Limb (tissue), 2 donors: ENCODE results near the gene BMP8A.
"Not testable (repeated sequence)": the region's sequence is repeated elsewhere in the genome, so short reads cannot be mapped to it uniquely, and the experiment has no call there.

Experiments
- DNase-seq, 2 donors: peaks; one replicate each; pipeline ENCODE4 v3.0.0-alpha.2; 2016; ENCODE audit errors: extremely low spot score in 2 of 2

BMP8A gene

DNA sequence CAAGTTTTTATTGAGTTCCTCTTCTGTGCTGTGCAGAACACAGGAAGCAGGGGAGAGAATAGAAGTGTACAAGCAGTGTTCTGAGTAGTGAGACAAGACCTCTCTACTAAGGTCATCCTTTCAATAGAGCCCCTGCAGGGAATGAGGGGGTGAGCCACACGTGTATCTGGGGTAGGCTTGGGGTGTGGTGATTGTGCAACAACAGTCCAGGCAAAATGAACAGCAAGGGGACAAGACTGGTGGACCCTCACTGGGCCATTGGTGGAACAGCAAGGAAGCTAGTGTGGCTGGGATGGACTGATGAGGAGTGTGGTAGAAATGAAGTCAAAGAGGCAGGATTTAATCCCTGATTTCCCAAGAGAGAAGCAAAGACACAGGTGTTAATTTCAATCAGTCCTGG, 8.2 kb upstream of the BMP8A start:
- DNase-seq = no peak

DNA sequence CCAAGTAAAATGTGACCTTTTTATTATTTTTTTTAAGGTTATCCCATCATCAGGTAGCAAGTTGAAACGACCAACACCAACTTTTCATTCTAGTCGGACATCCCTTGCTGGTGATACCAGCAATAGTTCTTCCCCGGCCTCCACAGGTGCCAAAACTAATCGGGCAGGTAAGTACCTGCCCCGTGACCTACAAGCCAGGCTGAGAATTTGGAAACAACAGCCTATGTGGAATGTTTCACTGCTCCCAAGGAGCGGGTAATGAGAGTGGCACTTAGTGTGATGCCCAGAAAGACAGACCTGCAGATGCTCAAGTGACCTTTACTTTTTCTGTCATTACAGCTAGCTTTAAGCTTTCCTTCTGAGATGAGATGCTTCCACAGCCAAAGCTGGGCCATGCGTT, 6.9 kb upstream of the BMP8A start:
- no peak for DNase-seq

DNA sequence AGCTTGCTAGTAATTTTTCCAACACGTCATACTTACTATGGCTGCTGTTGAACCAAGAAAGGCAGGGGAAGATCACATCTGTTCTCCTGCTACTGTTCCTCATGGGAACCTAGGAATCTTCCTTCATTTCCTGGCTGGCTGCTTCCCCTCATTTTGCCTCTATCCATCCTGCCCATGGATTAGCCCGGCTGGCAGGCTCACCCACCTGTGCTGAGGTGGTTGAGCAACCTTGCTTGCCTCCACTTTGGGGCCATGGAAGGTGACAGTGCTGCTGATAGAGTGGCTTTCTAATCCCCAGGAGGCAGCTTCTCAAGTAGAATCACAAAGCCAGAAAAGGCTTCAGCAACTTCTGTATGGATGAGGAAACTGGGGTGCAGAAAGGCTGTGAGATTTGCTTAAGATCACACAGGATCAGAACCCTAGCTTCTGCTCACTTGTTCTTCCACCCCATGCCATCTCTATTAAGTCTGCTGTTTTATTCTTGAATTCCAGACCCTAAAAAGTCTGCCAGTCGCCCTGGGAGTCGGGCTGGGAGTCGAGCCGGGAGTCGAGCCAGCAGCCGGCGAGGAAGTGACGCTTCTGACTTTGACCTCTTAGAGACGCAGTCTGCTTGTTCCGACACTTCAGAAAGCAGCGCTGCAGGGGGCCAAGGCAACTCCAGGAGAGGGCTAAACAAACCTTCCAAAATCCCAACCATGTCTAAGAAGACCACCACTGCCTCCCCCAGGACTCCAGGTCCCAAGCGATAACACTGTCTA, 6.2 kb upstream of the BMP8A start:
- DNase-seq = no peak

DNA sequence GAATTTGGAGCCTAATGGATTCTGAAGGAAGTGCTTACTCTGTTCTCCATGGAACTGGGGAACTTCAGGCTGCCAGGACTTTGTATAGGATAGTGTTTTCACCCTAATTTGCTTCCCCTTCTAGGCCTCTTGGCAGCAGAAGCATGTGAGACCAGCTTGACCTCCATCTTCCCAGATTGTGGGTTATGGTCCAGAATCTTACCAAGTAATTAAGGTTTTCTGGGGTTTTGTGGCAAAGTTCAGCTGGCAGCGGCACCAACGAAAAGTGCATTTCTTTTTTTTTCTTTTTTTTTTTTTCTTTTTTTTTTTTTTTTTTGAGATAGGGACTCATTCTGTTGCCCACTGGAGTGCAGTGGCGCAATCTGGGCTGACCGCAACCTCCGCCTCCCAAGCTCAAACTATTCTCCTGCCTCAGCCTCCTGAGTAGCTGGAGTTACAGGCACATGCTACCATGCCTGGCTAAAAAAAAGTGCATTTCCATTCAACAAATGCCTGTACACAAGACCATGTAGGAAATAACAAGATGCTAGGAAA, 3.4 kb upstream of the BMP8A start:
- DNase-seq = no peak

DNA sequence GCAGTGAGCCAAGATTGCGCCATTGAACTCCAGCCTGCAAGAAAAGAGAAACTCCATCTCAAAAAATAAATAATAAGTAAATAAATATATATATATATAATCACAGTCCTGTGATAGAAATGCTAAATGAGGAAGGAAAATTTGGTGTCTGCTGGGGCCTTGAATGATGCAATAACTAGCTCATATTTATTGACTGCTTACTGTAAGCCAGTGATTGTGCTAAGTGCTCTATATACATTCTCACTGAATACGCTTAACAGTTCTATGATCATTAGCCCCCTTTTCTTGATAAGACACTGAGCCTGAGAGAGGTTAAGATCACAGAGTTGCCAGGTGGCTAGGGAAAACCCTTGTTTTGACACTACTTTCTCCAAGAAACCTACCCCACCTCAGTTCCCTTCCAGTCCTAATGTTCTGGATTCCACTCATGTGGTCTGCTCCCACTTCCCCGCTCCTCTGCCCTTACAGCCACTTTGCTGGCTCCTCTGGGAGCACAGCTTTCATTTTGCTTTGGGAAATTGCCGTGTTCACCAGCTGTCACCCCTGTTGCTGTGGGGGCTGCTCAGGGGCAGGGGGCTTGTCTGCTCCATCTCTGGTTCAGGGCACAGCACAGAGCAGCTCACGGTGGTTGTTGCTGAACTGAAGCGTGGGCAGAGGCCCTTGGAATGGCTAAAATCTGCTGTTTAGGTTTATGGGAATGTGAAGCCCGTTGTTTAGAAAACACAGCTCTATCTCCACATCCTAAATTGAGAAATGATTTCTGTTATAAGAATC, 2.5 kb upstream of the BMP8A start:
- DNase-seq = no peak

DNA sequence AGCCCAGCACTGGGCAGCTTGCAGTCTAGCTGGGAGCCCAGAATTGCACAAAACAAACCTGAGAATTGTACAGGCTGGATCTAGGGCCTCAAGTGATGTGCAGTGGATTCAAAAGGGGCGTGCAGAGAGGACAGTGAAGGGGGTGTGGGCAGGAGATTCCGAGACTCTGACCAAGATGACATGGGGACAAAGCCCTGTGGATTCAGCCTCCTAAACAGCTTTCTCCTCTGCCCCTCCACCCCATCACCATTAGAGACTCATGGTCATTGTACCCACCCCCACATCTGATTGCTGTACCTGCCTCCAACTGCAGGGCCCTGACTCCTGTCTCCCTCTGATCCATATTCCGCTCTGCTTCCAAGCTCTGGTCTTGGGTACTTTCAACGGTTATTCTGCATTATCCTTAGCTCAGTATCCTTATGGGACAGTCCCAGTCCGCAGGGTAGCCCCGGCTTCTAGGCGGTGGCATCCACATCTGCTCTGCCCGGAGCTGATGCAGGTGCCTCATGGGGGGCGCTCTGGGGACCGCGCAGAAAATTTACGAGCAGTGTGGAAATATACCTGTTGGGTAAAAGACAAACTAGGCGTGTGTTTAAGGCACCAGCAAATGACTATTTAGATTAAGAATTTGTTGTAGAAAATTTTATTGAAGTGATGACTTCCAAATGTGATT, 1.7 kb upstream of the BMP8A start:
- no peak for DNase-seq

DNA sequence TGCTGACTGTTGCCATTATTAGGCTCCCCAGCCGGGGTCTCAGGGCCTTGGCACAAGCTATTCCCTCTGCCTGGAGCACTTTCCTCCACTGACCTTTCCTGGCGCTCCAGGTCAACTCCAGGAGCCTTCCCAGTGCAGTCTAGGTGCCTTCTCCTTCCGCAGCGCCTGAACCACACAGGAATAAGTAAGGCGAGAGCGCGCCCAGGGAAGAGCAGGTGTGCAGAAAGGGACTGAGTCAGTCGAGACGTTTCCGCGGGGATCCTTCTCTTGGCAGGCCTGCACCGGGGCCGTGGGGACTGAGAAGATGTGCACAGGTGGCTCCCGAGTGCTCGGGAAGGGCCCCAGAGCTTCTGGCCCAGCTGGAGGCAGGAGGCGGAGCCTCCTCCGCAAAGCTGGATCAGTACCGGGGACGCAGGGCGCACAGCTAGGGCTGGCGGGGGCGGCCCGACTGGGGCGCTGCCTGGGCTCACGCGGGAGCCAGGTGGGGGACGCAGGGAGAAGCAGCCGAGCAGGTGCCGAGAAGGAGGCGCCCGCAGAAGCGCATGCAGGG, 765 bp upstream of the BMP8A start:
- no peak for DNase-seq

DNA sequence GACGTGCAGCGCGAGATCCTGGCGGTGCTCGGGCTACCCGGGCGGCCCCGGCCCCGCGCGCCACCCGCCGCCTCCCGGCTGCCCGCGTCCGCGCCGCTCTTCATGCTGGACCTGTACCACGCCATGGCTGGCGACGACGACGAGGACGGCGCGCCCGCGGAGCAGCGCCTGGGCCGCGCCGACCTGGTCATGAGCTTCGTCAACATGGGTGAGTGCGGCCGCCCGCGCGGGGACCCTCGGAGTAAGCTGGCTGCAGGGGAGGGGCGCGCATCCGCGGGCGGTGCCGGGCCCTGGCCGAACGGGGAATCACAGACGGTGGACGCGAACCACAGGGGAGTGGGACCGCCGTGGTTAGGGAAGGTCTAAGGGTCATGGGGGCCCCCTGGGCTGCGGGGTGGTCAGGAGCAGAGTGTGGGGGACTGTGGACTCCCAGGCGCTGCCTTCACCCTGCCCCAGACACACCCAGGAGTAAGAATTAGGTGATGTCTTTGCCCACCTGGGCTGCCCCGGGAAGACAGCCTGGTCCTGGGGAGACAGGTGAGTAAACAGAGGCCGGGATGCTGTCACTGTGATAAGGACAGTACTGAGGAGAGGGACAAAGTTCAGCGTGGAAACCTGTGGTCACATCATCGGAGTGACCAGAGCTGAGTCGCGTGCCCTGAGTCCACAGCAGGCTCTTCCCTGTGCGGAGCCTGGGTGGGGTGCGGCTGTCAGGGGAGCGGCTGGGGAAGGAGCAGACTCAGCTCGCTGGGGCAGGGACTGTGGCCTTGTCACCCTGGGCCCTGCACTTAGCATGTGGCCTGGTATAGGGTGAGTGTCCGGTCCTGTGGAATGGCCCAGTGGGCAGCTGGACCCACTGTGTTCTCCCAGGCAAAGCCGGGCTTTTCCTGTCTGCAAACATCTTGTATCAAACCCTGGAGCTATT, 944 bp downstream of the BMP8A start:
- not testable (repeated sequence) for DNase-seq

DNA sequence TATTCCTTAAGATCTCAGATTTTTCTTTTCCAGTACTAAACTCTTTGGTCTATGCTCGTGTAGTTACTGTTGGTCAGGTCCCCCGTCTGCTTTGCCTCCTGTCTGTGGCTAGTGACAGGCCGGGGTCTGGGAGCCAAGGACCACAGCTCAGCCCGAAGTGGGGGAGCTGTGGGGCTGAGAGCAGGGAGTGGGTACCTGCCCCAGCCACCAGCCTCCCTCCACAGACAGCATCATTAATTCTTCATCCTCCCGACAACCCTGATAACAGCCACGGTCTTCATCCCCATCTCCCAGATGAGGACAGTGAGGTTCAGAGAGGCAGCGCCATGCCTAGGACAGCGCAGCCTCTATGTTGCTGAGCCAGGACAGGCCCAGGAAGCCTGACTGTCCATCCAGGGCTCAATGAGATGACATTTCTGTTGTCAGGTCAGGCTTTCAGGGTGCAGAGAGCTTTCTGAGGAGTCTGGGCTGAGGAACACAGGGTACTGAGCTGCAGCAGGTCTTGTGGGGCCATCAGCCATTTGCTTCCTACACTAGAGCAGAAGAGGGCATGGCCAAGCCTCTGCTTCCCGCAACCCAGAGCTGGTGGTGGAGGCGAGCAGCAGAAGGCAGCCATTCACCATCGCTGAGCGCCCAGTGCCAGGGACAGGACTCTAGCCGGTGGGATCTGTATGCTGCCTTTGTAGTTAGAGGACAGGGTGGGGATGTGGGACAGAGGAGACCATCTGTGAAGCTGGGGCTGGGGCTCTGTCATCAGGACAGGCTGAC, 1.8 kb downstream of the BMP8A start:
- not testable (repeated sequence) for DNase-seq

DNA sequence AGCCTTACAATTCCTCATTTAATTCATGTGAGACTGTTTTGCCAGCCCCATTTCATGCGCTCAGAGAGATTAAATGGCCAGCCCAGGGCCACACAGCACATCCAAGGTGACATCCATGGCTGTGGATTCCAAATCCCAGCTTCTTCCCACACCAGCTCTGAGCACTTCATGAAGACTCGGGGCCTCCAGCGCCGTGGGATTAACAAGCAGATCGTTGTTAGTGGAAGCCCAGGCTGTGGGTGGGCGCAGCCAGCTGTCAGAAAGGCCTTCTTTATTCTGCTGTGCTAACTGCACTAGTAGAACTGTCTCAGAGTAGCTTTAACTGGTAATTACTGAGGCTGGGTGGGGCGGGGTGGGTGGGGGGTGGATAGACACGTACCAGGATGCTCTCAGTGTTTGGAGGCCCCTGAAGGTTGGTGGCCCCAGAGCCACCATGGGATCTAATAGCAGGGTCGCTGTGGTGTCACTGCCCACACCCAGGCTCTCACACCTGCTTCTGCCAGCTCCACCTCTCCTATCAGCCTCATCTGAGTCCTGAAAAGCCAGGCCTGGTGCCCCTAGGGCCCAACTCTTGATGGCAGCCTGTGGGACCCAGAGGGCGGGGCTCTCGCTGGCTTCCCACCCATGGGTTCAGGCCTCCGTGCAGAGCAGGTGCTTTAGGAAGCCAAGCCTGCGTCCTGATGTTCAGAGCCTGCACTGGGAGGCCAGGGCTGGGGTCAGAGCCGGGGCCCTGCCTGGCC, 3.4 kb downstream of the BMP8A start:
- DNase-seq = no peak

DNA sequence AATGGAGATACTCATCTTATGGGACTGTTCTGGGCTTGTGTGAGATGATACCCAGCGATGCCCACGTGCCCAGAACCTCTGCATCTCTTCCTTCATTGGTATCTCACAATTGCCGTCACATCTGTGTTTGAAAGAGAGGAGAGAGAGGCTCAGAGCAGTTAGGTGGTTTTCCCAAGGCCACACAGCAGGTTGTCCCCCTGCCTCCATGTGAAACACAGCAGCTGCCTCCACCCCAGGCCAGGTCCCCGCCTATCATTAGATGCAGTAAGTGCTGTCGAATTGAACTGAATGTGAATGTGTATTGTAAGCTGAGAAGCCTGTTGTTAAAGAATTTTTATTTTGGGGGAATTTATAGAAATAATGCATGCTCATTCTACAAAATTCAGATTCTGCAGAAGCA, 5.1 kb downstream of the BMP8A start:
- not testable (repeated sequence) for DNase-seq

DNA sequence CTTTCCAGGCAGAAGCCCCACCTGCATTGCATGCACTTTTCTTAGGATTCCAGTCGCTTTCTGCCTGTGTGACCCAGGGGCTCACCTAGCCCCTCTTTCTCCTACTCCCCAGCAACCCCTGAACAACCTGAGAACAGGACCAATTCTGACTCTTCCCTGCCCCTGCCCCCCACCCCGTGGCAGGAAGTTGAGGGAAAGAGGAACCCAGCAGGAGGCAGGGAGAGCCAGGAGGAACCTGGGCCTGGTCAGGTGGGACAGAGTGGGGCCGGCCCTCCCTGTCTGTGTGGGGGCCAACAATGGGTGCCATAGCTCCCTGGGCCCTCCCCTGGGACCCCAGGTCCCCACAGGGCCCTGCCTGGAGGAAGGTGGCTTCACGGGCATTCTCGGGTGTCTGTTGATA, 6.1 kb downstream of the BMP8A start:
- DNase-seq = no peak

DNA sequence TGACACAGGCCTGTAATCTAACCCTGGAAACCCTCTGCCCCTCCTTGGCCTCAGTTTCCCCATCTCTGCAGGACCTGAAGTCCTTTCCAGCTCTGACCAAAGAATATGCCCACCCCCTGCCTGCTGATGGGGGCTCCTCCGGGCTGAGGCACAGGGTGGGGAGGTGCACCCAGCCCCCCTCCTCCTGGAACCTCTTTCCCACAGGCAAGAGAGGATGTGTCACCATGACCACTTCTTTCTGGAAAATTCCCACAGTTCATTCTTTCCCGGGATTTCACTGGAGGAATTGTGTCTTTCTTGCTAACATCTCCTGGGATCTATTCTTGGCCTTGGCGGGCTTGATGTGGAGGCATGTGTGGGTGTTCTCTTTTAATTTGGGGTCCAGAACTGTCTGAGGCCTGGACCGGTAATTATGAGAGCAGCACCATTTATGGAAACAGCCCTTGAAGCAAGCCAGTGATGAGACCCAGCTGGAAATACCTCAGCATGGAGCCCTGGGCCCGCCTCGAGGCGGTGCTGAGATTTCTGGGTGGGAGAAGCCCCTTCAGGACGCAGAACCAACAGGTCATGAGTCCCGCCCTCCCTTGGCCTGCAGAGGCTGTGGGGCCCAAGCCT, 6.8 kb downstream of the BMP8A start:
- not testable (repeated sequence) for DNase-seq

DNA sequence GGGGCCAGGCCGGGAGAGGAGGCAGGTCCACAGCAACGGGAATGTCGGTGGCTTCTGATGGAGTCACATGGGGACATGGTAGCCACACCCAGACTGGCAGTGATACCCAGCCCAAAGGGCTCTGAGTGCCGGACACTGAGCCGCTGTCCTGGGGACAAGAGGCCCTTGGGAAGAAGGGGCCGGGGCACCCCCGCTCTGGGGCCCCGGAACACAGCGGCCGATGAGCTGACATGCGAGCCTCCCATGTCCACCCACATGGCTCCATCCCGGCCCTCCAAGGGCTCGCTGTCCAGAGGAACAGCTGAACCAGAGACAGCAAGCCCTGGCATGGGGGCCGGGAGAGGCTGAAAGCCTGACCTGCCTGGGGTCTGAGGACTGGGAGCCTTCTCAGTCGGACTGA, 7.4 kb downstream of the BMP8A start:
- DNase-seq = not testable (repeated sequence)

DNA sequence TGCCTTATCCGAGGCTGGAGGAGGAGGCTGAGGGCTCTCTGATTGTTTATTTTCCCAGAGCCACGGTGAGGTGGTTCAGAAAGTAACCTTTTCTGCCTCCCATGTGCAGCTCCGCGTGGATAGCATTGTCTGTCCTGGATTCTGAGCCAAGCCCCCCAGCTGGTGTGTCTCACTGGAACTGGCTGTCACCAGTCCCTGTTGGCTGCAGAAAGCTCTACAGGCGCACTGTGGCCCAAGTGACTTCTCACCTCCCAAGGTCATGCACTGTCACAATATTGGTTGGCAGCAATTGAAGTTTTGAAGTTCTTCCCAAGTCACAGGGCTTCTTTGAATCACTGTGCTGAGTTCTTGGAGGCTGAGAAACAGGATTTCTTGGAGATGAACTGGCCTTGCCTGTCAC, 8.2 kb downstream of the BMP8A start:
- no peak for DNase-seq

DNA sequence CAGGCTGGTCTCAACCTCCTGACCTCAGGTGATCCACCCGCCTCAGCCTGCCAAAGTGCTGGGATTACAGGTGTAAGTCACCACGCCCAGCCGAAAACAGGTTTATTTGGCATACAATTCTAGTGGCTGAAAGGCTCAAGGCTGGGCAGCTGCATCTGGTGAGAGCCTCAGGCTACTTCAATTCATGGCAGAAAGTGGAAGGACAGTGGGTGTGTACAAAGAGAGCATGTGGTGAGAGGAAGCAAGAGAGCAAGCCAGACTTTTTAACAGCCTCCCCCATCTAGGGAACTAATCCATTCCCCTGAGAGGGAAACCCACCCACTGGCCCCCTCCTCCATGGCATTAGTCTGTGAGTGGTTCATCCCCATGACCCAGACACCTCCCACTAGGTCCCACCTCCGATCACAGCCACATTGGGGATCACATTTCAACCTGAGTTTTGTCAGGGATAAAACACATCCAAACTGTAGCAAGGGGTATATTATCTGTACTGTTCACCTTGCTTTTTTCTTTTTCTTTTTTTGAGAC, 9.5 kb downstream of the BMP8A start:
- no peak for DNase-seq

DNA sequence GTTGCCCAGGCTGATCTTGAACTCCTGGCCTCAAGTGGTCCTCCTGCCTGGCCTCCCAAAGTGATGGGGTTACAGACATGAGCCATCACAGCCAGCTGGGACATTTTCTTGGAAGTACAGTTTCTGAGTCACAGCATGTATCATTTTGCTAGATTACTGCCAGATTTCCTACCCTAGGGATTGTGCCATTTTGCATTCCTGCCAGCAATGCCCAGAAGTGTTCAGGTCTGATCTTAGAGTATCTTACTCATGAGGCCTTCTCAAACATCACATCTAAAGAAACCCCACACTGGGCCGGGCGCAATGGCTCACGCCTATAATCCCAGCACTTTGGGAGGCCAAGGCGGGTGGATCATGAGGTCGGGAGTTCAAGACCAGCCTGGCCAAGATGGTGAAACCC, 10.2 kb downstream of the BMP8A start:
- no peak for DNase-seq

DNA sequence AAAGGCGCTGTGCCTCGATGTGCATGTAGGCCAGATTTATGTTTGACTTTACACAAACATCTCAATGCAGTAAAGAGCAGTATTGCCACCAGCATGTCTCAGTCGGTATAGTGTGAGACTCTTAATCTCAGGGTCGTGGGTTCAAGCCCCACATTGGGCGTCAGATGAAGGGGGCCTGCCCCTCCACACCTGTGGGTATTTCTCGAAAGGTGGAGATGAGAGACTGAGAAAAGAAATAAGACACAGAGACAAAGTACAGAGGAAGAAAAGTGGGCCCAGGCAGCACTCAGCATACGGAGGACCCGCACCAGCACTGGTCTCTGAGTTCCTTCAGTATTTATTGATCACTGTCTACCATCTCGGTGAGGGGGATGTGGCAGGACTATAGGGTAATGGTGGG, 13.0 kb downstream of the BMP8A start:
- not testable (repeated sequence) for DNase-seq

DNA sequence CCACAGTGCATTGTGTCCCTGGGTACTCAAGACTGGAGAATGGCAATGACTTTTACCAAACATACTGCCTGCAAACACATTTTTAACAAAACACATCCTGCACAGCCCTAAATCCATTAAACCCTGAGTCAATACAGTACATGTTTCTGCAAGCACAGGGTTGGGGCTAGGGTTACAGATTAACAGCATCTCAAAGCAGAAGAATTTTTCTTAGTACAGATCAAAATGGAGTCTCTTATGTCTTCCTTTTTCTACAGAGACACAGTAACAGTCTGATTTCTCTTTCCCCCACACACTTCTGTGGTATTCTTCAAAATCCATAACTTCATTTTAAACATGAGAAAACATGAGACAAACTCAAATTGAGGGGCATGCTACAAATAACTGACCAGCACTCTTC, 13.9 kb downstream of the BMP8A start:
- no peak for DNase-seq
